Measurements from ENCODE around the gene KYAT1.

Gene KYAT1

GRCh38 chr9:128881884-128882676, at the start of gene KYAT1, which contains the start of gene LRRC8A:
TSS of gene KYAT1 (minus strand) at chr9:128881950. CDS start at chr9:128845405, 36,545 bp downstream.
TSS of gene LRRC8A (plus strand) at chr9:128882133. CDS start at chr9:128907165, 25,032 bp downstream.
- DNase-seq = peak; percentile 95

- DNase-seq = no peak
Observed at GRCh38 chr9:128929560-128929959, 47.8 kb upstream of the KYAT1 start.

GRCh38 chr9:128928624-128929023, 46.9 kb upstream of the KYAT1 start:
- no peak for DNase-seq

GRCh38 chr9:128927731-128928411, 46.1 kb upstream of the KYAT1 start:
- no peak for DNase-seq

GRCh38 chr9:128923493-128923883, 41.7 kb upstream of the KYAT1 start:
- DNase-seq = no peak

- no peak for DNase-seq
Observed at GRCh38 chr9:128921881-128922763, 40.4 kb upstream of the KYAT1 start.

GRCh38 chr9:128920381-128921058, 38.8 kb upstream of the KYAT1 start, which contains the start of gene PHYHD1:
TSS of gene PHYHD1 (plus strand) at chr9:128920982. CDS start at chr9:128922324, 1,342 bp downstream.
- DNase-seq = no peak

GRCh38 chr9:128919402-128920089, 37.8 kb upstream of the KYAT1 start:
- DNase-seq = no peak

GRCh38 chr9:128918921-128919320, 37.2 kb upstream of the KYAT1 start:
- DNase-seq = no peak

- no peak for DNase-seq
Observed at GRCh38 chr9:128917151-128917849, 35.5 kb upstream of the KYAT1 start.

- DNase-seq = no peak
Observed at GRCh38 chr9:128916745-128917144, 35.0 kb upstream of the KYAT1 start.

GRCh38 chr9:128916204-128916603, 34.5 kb upstream of the KYAT1 start:
- no peak for DNase-seq

- DNase-seq = no peak
Observed at GRCh38 chr9:128913995-128914772, 32.4 kb upstream of the KYAT1 start.

GRCh38 chr9:128913048-128913900, 31.5 kb upstream of the KYAT1 start:
- no peak for DNase-seq

GRCh38 chr9:128912270-128912853, 30.6 kb upstream of the KYAT1 start:
- no peak for DNase-seq

- no peak for DNase-seq
Observed at GRCh38 chr9:128911529-128912035, 29.8 kb upstream of the KYAT1 start.

- DNase-seq = no peak
Observed at GRCh38 chr9:128910906-128911305, 29.2 kb upstream of the KYAT1 start.

GRCh38 chr9:128909859-128910258, 28.1 kb upstream of the KYAT1 start:
- DNase-seq = no peak

GRCh38 chr9:128908372-128908771, 26.6 kb upstream of the KYAT1 start:
- no peak for DNase-seq

All from KG1 (cell line).